Natural killer cell (primary cell): ENCODE measurements around the gene TP53BP2. TPM values are rescaled to one million over a fixed set of nuclear protein-coding genes. Genes with fewer than 3 reads are reported as not detected.

Source experiments
- ATAC-seq, 3 donors: fragments of 150-1000 bp in 2 of 3; fragments of 200-7000 bp in 1 of 3; cut with Tn5 transposase; 1 replicate in 1 of 3; 2 replicates in 2 of 3; pipeline ENCODE4 v1.10.0; 2021; ENCODE audit warnings: mild to moderate bottlenecking in 2 of 3, moderate library complexity in 2 of 3
- DNase-seq, 2 donors: peaks; one replicate each; pipeline versions ENCODE4 v3.0.0 to v3.0.0-alpha.2; 2013 to 2021; ENCODE audit warnings: mixed read lengths in 1 of 2
- H3K27ac ChIP-seq: one replicate; pipeline ENCODE4 v1.5.1; 2013; ENCODE audit warnings: mild to moderate bottlenecking, low read length
- H3K27me3 ChIP-seq: one replicate; pipeline ENCODE4 v1.6.1; 2013; ENCODE audit warnings: low read length; ENCODE audit not compliant: control insufficient read depth, insufficient read depth
- H3K36me3 ChIP-seq: one replicate; pipeline ENCODE4 v1.6.1; 2013; ENCODE audit warnings: low read length; ENCODE audit not compliant: control insufficient read depth, insufficient read depth
- H3K4me1 ChIP-seq: one replicate; pipeline ENCODE4 v1.6.1; 2013; ENCODE audit warnings: low read length; ENCODE audit not compliant: control insufficient read depth, insufficient read depth
- H3K4me3 ChIP-seq: one replicate; pipeline ENCODE4 v1.5.1; 2013; ENCODE audit warnings: low read length
- H3K9me3 ChIP-seq: one replicate; pipeline ENCODE4 v1.6.1; 2013; ENCODE audit warnings: low read length; ENCODE audit not compliant: control insufficient read depth, insufficient read depth
- H3K27ac Mint-ChIP-seq, 2 donors: one replicate each; pipeline ENCODE4 v1.8.0; 2022; ENCODE audit warnings: mild to moderate bottlenecking in 2 of 2, mixed read lengths in 2 of 2, moderate library complexity in 1 of 2
- H3K27me3 Mint-ChIP-seq, 2 donors: one replicate each; pipeline ENCODE4 v1.8.0; 2022; ENCODE audit warnings: low read depth in 2 of 2, mixed read lengths in 2 of 2
- H3K36me3 Mint-ChIP-seq: one replicate; pipeline ENCODE4 v1.8.0; 2022; ENCODE audit warnings: mixed read lengths
- H3K4me1 Mint-ChIP-seq, 2 donors: one replicate each; pipeline ENCODE4 v1.8.0; 2022; ENCODE audit warnings: mixed read lengths in 2 of 2
- H3K4me3 Mint-ChIP-seq: one replicate; pipeline ENCODE4 v1.8.0; 2022; ENCODE audit warnings: mild to moderate bottlenecking, moderate library complexity, mixed read lengths
- H3K9me3 Mint-ChIP-seq, 2 donors: one replicate each; pipeline ENCODE4 v1.8.0; 2022; ENCODE audit warnings: mixed read lengths in 2 of 2
- CTCF ChIP-seq: fragments of 200-600 bp; IDR thresholded peaks from one replicate; pipeline ENCODE4 v1.8.0; 2022; ENCODE audit warnings: antibody characterized with exemption
- WGBS: methylation state at CpG from one replicate; pipeline ENCODE4 v1.1.7; 2013; ENCODE audit warnings: missing lambda C conversion rate; ENCODE audit not compliant: insufficient coverage; 5-methylcytosine and 5-hydroxymethylcytosine counted together
- intact Hi-C: fragments of 100-400 bp; cut with micrococcal nuclease; formaldehyde crosslinking; loops from one replicate; pipeline ENCODE4 v1.14.2; 2022
- total RNA-seq, 4 donors: library from RNA; stranded (reverse); fragments of 120-200 nt in 1 of 4; gene quantifications; one replicate each; pipeline versions ENCODE4 v1.2.3 to v1.2.4, GENCODE V29; 2013 to 2022

TP53BP2 gene
- total RNA-seq, 3 donors from 2014 or later (not counting 1 experiment from before 2014, with no cell fraction given) = 69.7 to 93.7 (median 78.8) TPM

- Histone ChIP-seq H3K9me3 (no peaks in the 10 kb centered on the region), H3K4me1 (no peaks in the 10 kb centered on the region), H3K27ac (no peak overlapping the region), H3K36me3 (peaks cover 54% of the 10 kb centered on the region), H3K4me3 (no peak overlapping the region), H3K27me3 (no peaks in the 10 kb centered on the region)
- Mint-ChIP-seq H3K4me1 (no peaks in the 10 kb centered on the region), H3K4me3 (no peak overlapping the region), H3K27me3 (no peaks in the 10 kb centered on the region), H3K9me3 (no peaks in the 10 kb centered on the region), H3K36me3 (peaks cover 51% of the 10 kb centered on the region), H3K27ac (no peak overlapping the region)
- 99% methylated on average over 6 of the region's 7 CpGs for WGBS
- intact Hi-C loops = no loop called here
- TF ChIP-seq CTCF = no peak
- no peak for DNase-seq
- no peak for ATAC-seq
These were observed 42.5 kb downstream of the TP53BP2 start for GRCh38 chr1:223803211-223803610.

GRCh38 chr1:223802602-223803001 is 43.1 kb downstream of the TP53BP2 start:
- H3K4me3 Mint-ChIP-seq = no peak overlapping the region
- no peaks in the 10 kb centered on the region for H3K27me3 Mint-ChIP-seq
- Histone ChIP-seq H3K9me3 (no peaks in the 10 kb centered on the region), H3K36me3 (peaks cover 60% of the 10 kb centered on the region), H3K4me3 (no peak overlapping the region), H3K27ac (no peak overlapping the region), H3K4me1 (no peaks in the 10 kb centered on the region), H3K27me3 (no peaks in the 10 kb centered on the region)
- no peaks in the 10 kb centered on the region for H3K9me3 Mint-ChIP-seq
- peaks cover 51% of the 10 kb centered on the region for H3K36me3 Mint-ChIP-seq
- intact Hi-C loops = no loop called here
- DNase-seq (no peak), ATAC-seq (no peak)
- WGBS = 95% methylated on average over 4 of the region's 4 CpGs
- no peak for TF ChIP-seq CTCF
- H3K27ac Mint-ChIP-seq = no peak overlapping the region
- no peaks in the 10 kb centered on the region for H3K4me1 Mint-ChIP-seq

GRCh38 chr1:223802032-223802431 is 43.7 kb downstream of the TP53BP2 start:
- no peaks in the 10 kb centered on the region for H3K27me3 ChIP-seq
- no peak for ATAC-seq
- no peak for DNase-seq
- Mint-ChIP-seq H3K9me3 (no peaks in the 10 kb centered on the region), H3K4me1 (no peaks in the 10 kb centered on the region), H3K36me3 (peaks cover 50% of the 10 kb centered on the region), H3K27me3 (no peaks in the 10 kb centered on the region), H3K27ac (no peak overlapping the region), H3K4me3 (no peak overlapping the region)
- H3K9me3 ChIP-seq = no peaks in the 10 kb centered on the region
- TF ChIP-seq CTCF = no peak
- peaks cover 61% of the 10 kb centered on the region for H3K36me3 ChIP-seq
- no peaks in the 10 kb centered on the region for H3K4me1 ChIP-seq
- 90% methylated on average over 7 of the region's 7 CpGs for WGBS
- no peak overlapping the region for H3K27ac ChIP-seq
- intact Hi-C loops = no loop called here
- no peak overlapping the region for H3K4me3 ChIP-seq

- no peak overlapping the region for H3K27ac Mint-ChIP-seq
These were observed 49.5 kb downstream of the TP53BP2 start for GRCh38 chr1:223796210-223796609.

More at GRCh38 chr1:223796210-223796609, 49.5 kb downstream of the TP53BP2 start:
- H3K4me3 ChIP-seq = no peak overlapping the region
- no peak for ATAC-seq
- Mint-ChIP-seq H3K36me3 (peaks cover 41% of the 10 kb centered on the region), H3K9me3 (no peaks in the 10 kb centered on the region), H3K4me3 (no peak overlapping the region), H3K4me1 (no peaks in the 10 kb centered on the region), H3K27me3 (no peaks in the 10 kb centered on the region)
- intact Hi-C loops = no loop called here
- no peaks in the 10 kb centered on the region for H3K4me1 ChIP-seq
- no peaks in the 10 kb centered on the region for H3K27me3 ChIP-seq
- TF ChIP-seq CTCF = no peak
- peaks cover 42% of the 10 kb centered on the region for H3K36me3 ChIP-seq
- no peak overlapping the region for H3K27ac ChIP-seq
- WGBS = over 99% methylated on average over 7 of the region's 7 CpGs
- DNase-seq = no peak
- H3K9me3 ChIP-seq = no peaks in the 10 kb centered on the region
